ENCODE results near the gene DENND1B. TPM values are rescaled to one million over a fixed set of nuclear protein-coding genes. Genes with fewer than 3 reads are reported as not detected.

DENND1B gene
- total and polyA plus RNA-seq, 9 of the 15 experiments (the other 6 are each of a cell fraction or from before 2014, with no cell fraction given), result 2.1 to 12.1 (median 7.5) TPM

DNA sequence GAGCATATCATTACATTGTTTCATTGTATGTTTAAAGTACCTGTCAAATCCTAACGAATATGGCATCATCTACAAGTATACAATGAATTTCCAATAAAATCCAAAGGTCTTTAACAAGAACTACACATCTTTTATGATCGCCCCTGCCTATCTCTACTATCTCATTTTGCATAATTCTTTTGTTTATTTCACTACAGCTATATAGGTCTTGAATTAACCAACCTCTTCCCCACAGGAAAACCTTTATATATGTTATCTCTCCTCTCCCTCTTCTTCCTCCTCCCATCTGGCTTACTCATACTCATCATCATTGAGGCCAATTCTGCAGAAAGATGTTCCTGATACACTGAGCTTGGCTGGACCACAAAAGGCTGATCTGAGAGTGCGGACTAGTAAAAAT is 175.5 kb downstream of the DENND1B start (continued):
- no peak for TF ChIP-seq RBM22 (IDR thresholded peaks at IDR 0.05; ENCODE audit: low read depth, low read length, poor library complexity, severe bottlenecking)
- TF ChIP-seq ZNF140 (CRISPR knock-in tag; IDR thresholded peaks at IDR 0.05), result no peak

DNA sequence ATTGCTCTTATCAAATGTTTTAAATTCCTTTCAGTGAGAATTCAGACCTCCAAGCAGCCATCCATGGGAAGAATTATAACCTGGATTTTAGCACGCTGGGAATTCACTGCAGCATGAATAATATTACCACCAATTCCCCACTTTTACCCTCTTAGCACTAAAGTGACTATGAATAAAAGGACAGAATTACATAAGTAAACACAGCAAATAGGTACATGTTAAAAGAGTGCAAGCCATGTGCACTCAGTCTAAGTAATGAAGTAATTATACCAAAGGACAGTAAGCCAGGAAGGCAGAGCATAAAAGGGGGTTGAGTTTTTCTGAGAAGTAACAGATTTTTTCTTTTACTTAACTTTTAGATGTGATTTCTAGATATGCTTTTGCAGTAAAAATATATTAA is 176.3 kb downstream of the DENND1B start:
- Histone ChIP-seq H3K27ac (ENCODE audit: extremely low read depth, low read depth, low read length) (no peak overlapping the region), H2AFZ (ENCODE audit: low read depth, low read length) (no peak overlapping the region), H3K27me3 (ENCODE audit: control insufficient read depth in 2 of 2, insufficient read depth in 2 of 2, low read length in 2 of 2) (no peaks in the 10 kb centered on the region), H3K4me1 (replicated peaks in 1 of 2; ENCODE audit: control insufficient read depth in 2 of 2, insufficient read depth in 2 of 2, low read length in 2 of 2) (peaks cover 0 to 5% of the 10 kb centered on the region in 2 experiments; a peak in 2 of 5 replicates), H3K4me2 (ENCODE audit: insufficient read depth, low read length) (no peak overlapping the region), H3K9ac (ENCODE audit: insufficient read depth in 1 of 2, low read depth in 2 of 2, low read length in 2 of 2) (no peak overlapping the region), H3K9me1 (ENCODE audit: control insufficient read depth, insufficient read depth, low read length) (no peaks in the 10 kb centered on the region), H3K9me3 (replicated peaks; ENCODE audit: control insufficient read depth, insufficient read depth, low read depth, low read length) (no peaks in the 10 kb centered on the region), H4K20me1 (replicated peaks; ENCODE audit: control insufficient read depth, insufficient read depth, low read length) (no peaks in the 10 kb centered on the region), H3K36me3 (ENCODE audit: control insufficient read depth, insufficient read depth, low read length) (no peaks in the 10 kb centered on the region), H3K4me3 (no peak overlapping the region), H3K79me2 (ENCODE audit: control insufficient read depth, insufficient read depth, low read length) (no peaks in the 10 kb centered on the region)
- BruUV-seq (replicated peaks), result no TSS peak
- ATAC-seq (no peak), FAIRE-seq (no peak), DNase-seq (ENCODE audit: extremely low read depth in 1 of 4, low spot score in 3 of 4) (no peak)
- intact Hi-C loops (cut with micrococcal nuclease) (no loop called here), in situ Hi-C loops (cut with MboI) (no loop called here)
- POLR2A ChIA-PET, result no interaction called here
- CTCF ChIA-PET (ENCODE audit: low intra/inter-chr PET ratio), result no interaction called here
- 39% methylated on average over 1 of the region's 1 CpG for WGBS (ENCODE audit: insufficient coverage, low coverage, missing lambda C conversion rate)
- TF ChIP-seq RB1 (IDR thresholded peaks at IDR 0.05; ENCODE audit: low read depth) (no peak), ZNF274 (IDR thresholded peaks at IDR 0.05; ENCODE audit: borderline replicate concordance, low read depth, low read length) (no peak), ERF (CRISPR knock-in tag; IDR thresholded peaks at IDR 0.05) (no peak), CAMTA2 (CRISPR knock-in tag; conservative IDR thresholded peaks at IDR 0.05) (no peak), GABPA (tag; conservative IDR thresholded peaks at IDR 0.05; ENCODE audit: low read depth) (no peak), ZZZ3 (IDR thresholded peaks at IDR 0.05) (no peak)
- TF ChIP-seq, protein P1, sequence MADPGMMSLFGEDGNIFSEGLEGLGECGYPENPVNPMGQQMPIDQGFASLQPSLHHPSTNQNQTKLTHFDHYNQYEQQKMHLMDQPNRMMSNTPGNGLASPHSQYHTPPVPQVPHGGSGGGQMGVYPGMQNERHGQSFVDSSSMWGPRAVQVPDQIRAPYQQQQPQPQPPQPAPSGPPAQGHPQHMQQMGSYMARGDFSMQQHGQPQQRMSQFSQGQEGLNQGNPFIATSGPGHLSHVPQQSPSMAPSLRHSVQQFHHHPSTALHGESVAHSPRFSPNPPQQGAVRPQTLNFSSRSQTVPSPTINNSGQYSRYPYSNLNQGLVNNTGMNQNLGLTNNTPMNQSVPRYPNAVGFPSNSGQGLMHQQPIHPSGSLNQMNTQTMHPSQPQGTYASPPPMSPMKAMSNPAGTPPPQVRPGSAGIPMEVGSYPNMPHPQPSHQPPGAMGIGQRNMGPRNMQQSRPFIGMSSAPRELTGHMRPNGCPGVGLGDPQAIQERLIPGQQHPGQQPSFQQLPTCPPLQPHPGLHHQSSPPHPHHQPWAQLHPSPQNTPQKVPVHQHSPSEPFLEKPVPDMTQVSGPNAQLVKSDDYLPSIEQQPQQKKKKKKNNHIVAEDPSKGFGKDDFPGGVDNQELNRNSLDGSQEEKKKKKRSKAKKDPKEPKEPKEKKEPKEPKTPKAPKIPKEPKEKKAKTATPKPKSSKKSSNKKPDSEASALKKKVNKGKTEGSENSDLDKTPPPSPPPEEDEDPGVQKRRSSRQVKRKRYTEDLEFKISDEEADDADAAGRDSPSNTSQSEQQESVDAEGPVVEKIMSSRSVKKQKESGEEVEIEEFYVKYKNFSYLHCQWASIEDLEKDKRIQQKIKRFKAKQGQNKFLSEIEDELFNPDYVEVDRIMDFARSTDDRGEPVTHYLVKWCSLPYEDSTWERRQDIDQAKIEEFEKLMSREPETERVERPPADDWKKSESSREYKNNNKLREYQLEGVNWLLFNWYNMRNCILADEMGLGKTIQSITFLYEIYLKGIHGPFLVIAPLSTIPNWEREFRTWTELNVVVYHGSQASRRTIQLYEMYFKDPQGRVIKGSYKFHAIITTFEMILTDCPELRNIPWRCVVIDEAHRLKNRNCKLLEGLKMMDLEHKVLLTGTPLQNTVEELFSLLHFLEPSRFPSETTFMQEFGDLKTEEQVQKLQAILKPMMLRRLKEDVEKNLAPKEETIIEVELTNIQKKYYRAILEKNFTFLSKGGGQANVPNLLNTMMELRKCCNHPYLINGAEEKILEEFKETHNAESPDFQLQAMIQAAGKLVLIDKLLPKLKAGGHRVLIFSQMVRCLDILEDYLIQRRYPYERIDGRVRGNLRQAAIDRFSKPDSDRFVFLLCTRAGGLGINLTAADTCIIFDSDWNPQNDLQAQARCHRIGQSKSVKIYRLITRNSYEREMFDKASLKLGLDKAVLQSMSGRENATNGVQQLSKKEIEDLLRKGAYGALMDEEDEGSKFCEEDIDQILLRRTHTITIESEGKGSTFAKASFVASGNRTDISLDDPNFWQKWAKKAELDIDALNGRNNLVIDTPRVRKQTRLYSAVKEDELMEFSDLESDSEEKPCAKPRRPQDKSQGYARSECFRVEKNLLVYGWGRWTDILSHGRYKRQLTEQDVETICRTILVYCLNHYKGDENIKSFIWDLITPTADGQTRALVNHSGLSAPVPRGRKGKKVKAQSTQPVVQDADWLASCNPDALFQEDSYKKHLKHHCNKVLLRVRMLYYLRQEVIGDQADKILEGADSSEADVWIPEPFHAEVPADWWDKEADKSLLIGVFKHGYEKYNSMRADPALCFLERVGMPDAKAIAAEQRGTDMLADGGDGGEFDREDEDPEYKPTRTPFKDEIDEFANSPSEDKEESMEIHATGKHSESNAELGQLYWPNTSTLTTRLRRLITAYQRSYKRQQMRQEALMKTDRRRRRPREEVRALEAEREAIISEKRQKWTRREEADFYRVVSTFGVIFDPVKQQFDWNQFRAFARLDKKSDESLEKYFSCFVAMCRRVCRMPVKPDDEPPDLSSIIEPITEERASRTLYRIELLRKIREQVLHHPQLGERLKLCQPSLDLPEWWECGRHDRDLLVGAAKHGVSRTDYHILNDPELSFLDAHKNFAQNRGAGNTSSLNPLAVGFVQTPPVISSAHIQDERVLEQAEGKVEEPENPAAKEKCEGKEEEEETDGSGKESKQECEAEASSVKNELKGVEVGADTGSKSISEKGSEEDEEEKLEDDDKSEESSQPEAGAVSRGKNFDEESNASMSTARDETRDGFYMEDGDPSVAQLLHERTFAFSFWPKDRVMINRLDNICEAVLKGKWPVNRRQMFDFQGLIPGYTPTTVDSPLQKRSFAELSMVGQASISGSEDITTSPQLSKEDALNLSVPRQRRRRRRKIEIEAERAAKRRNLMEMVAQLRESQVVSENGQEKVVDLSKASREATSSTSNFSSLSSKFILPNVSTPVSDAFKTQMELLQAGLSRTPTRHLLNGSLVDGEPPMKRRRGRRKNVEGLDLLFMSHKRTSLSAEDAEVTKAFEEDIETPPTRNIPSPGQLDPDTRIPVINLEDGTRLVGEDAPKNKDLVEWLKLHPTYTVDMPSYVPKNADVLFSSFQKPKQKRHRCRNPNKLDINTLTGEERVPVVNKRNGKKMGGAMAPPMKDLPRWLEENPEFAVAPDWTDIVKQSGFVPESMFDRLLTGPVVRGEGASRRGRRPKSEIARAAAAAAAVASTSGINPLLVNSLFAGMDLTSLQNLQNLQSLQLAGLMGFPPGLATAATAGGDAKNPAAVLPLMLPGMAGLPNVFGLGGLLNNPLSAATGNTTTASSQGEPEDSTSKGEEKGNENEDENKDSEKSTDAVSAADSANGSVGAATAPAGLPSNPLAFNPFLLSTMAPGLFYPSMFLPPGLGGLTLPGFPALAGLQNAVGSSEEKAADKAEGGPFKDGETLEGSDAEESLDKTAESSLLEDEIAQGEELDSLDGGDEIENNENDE (IDR thresholded peaks at IDR 0.05; ENCODE audit: low read depth, low read length), result no peak
- TF ChIP-seq, protein P2, sequence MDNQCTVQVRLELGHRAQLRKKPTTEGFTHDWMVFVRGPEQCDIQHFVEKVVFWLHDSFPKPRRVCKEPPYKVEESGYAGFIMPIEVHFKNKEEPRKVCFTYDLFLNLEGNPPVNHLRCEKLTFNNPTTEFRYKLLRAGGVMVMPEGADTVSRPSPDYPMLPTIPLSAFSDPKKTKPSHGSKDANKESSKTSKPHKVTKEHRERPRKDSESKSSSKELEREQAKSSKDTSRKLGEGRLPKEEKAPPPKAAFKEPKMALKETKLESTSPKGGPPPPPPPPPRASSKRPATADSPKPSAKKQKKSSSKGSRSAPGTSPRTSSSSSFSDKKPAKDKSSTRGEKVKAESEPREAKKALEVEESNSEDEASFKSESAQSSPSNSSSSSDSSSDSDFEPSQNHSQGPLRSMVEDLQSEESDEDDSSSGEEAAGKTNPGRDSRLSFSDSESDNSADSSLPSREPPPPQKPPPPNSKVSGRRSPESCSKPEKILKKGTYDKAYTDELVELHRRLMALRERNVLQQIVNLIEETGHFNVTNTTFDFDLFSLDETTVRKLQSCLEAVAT (IDR thresholded peaks at IDR 0.05), result no peak
